NCI-H774 (cell line): ENCODE measurements around the gene DMC1.
"Not testable (repeated sequence)": the region's sequence is repeated elsewhere in the genome, so short reads cannot be mapped to it uniquely, and the experiment has no call there.

Experiments
- DNase-seq: peaks from one replicate; lab custom pipeline; 2025; lab: John Stamatoyannopoulos, UW

Gene DMC1

GRCh38 chr22:38569972-38570778 lies at the start of gene DMC1:
DMC1 (minus strand) TSS chr22:38570183; CDS start chr22:38568256, 1,927 bp downstream.
- DNase-seq, result peak; percentile 78

DNA sequence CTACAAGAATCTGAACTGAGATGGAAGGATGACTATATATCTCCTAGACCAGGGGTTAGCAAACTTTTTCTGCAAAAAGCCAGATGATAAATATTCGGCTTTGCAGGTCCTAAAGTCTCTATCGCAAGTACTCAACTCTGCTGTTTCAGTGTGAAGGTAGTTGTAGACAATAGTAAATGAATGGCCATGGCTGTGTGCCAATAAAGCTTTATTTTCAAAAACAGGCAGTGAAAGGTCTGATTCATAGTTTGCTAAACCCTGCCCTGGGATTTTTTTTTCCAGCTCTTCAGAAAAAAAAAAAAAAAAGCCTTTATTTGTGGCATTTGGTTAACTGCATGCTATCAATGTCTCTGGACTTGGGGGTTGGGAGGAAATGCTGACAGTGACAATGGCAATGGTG lies 48.7 kb upstream of the DMC1 start:
- DNase-seq, result no peak

DNA sequence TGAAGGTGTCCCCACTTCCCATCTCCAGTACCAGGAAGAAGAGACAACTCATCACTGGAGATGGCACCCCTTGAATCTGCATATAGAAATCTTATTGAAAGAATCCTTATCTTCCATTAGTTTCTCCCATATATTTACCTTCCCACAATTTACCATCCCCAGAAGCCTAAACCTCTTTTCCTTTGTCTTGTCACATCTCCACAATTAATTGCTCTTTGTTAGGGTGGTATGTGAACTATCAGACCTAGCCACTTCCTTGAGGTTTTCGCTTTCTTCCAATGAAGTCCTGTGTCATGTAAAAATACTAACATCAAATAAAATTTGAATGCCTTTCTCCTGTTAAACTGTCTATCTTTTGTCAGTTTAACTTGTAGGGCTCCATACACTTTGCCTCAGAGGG lies 48.3 kb upstream of the DMC1 start:
- no peak for DNase-seq

GRCh38 chr22:38615064-38615405 lies 45.1 kb upstream of the DMC1 start:
- not testable (repeated sequence) for DNase-seq

GRCh38 chr22:38614332-38615063 lies 44.5 kb upstream of the DMC1 start:
- DNase-seq, result no peak

- no peak for DNase-seq
Measured at GRCh38 chr22:38613588-38613987, 43.6 kb upstream of the DMC1 start.

GRCh38 chr22:38612217-38613006 lies 42.4 kb upstream of the DMC1 start:
- DNase-seq, result no peak

GRCh38 chr22:38611559-38611958 lies 41.6 kb upstream of the DMC1 start:
- DNase-seq, result no peak

DNA sequence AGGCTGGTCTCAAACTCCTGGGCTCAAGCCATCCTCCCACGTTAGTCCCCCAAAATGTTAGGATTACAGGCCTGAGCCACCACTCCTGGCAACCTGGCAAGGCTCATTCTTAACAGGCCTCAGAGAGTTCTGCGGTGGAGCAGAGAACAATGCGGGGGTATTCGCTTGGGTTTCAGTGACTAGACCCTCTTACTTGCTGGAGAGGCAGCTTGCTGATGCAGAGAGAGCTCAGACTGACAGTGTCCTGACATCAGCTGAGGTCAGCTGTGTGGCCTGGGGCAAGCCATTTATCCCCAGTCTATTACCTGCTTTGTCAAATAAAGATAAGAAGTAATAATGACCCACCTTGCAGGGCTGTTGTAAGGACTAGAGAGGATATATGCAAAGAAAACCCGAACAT lies 40.3 kb upstream of the DMC1 start:
- no peak for DNase-seq

- DNase-seq, result no peak
Measured at GRCh38 chr22:38608992-38609750, 39.2 kb upstream of the DMC1 start.

GRCh38 chr22:38607680-38608079 lies 37.7 kb upstream of the DMC1 start:
- DNase-seq, result no peak

DNA sequence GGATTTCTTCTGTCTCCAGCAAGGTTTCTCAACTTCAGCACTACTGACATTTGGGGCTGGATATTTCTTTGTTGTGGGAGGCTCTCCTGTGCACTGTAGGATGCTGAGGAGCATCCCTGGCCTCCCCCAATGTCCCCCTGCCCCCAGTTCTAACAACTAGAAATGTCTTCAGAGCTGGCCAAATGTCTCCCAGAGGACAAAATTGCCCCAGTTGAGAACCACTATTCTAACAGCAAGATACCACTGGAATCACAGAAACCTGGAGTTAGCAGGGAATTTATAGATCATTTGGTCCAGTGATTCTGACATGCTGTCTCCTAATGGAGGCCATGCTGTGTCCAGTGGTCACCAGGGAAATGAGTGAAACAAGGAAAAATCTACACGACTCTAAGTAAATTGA lies 32.2 kb upstream of the DMC1 start:
- DNase-seq, result no peak

- no peak for DNase-seq
Measured at GRCh38 chr22:38601221-38601764, 31.3 kb upstream of the DMC1 start.

DNA sequence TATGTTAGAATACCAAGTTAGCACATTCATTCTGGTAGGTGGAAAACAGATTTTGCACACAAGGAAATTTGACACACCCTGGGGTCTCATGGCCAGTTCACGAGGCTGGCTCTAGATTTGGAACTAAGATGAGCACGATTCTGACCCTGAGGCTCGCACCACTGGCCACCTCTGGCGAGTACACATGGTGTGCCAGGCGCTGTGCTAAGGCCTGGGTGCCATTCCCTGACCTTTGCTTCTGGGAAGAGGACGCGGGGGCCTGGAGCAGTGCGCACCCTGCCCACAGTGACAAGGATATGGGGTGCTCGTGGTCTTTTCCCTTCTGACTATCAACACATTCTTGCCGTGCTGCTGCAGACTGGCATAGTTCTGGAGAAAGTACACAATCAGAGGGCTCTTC lies 29.5 kb upstream of the DMC1 start:
- DNase-seq, result no peak

DNA sequence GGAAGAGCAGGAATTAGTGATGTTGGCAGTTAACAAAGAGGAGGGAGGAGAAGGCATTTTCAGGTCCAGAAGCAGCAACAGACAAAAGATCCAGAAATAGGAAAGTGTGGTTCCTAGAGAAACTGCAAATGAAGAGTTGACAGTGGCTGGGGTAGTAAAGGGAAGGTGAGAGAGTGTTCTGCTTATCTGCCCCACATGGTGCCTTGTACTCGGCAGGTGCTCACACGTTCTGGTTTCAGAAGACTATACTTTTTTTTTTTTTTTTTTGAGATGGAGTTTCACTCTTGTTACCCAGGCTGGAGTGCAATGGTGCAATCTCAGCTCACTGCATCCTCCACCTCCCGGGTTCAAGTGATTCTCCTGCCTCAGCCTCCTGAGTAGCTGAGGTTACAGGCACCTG lies 12.9 kb upstream of the DMC1 start:
- not testable (repeated sequence) for DNase-seq

DNA sequence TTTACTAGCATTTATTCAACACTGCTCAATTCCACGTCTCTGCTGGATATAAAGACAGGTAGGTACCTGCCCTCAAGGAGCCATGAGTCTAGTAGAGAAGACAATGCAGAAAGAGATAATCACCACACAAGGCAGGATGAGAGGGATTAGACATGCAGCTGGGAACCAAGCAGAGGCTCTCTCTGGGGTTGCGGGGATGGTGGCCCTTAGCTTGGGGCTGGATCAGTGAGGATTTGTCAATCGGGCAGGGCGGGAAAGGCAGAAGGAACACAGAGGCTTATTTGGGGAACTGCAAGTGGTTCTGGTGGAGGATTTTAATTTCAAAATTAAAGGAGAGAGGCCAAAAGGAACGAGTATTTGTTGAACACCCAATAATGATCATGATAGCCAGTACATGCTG lies 8.5 kb upstream of the DMC1 start:
- DNase-seq, result no peak

DNA sequence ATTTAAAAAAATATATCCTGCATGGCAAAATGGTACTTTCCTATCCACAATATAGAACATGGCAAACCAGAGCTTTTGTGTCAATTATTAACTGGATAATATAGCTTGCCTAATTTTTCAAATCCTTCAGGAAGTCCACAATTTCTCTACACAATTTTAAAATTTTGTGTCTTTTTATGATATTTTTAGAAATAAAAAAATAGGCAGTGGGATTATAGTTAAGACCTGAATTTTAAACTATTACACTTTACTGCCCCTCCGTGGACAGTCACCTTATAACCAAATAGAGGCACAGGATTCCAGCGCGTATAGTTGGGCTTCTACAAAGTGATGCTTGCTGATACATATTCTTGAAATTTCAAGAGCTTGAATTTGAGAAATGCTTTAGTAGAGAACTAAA lies 2.1 kb upstream of the DMC1 start:
- DNase-seq, result no peak

GRCh38 chr22:38570779-38571364 lies 889 bp upstream of the DMC1 start:
- no peak for DNase-seq

- DNase-seq, result peak; percentile 0
Measured at GRCh38 chr22:38569181-38569971, 607 bp downstream of the DMC1 start.

DNA sequence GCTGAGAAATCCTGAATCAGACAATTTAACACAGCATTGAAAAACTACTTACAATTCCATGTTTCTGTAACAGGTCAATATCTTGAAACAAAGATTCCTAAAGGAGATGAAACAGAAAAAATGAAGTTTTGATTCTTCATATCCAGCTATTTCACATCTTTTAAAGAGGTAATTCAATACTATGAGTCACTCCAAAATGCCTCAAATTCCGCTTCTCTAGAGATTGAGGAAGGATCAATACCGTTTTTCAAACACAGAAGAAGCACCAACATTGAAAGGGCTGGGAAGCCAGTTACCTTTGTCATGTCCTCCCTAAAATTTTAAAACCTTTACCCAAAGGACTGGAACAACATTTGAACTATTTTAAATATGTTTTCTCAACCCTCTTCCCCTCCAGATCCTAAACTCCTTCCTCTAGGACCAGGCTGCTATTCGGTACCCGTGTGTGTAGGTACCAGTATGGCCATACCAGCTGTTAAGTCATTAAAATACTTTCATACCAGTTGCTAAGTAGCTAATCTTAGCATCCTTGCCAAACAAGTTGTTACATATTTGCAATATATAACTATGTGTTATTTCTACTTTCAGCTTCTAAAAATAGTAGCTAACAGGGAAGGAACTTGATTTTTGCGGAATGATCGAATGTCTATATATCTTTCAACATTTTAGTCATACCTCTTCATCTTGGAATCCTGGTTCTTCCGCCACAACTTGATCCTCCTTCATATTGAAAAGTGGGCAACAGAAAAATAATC lies 2.3 kb downstream of the DMC1 start:
- DNase-seq, result no peak
